Liver (tissue), 9 donors: ENCODE measurements around the gene TRIM65. TPM values are rescaled to one million over a fixed set of nuclear protein-coding genes. Genes with fewer than 3 reads are reported as not detected.

ENCODE experiments used
- DNase-seq: peaks from one replicate; pipeline ENCODE4 v3.0.0-alpha.2; 2017; ENCODE audit warnings: low spot score
- H3K27ac ChIP-seq, 2 donors: one replicate each; pipeline ENCODE4 v1.7.0; 2013; ENCODE audit warnings: inconsistent platforms in 2 of 2, low read length in 2 of 2, control low read depth in 1 of 2, low read depth in 1 of 2, mild to moderate bottlenecking in 1 of 2
- H3K27me3 ChIP-seq, 4 donors: one replicate each; pipeline versions ENCODE4 v1.6.1 to v1.7.0; 2013; ENCODE audit warnings: low read length in 3 of 4, inconsistent platforms in 1 of 4, mild to moderate bottlenecking in 1 of 4, moderate library complexity in 1 of 4; ENCODE audit not compliant: control insufficient read depth in 4 of 4, insufficient read depth in 4 of 4
- H3K36me3 ChIP-seq, 4 donors: one replicate each; pipeline versions ENCODE4 v1.6.1 to v1.7.0; 2013; ENCODE audit warnings: low read length in 3 of 4, mild to moderate bottlenecking in 3 of 4, low read depth in 1 of 4, moderate library complexity in 1 of 4; ENCODE audit not compliant: control insufficient read depth in 4 of 4, insufficient read depth in 3 of 4
- H3K4me1 ChIP-seq, 4 donors: one replicate each; pipeline versions ENCODE4 v1.6.1 to v1.7.0; 2013; ENCODE audit warnings: low read length in 3 of 4, mild to moderate bottlenecking in 3 of 4, moderate library complexity in 1 of 4; ENCODE audit not compliant: control insufficient read depth in 4 of 4, insufficient read depth in 4 of 4
- H3K4me3 ChIP-seq, 3 donors: one replicate each; pipeline versions ENCODE4 v1.6.1 to v1.7.0; 2013; ENCODE audit warnings: low read length in 3 of 3, control low read depth in 1 of 3, low read depth in 1 of 3, mild to moderate bottlenecking in 1 of 3
- H3K9ac ChIP-seq, 2 donors: one replicate each; pipeline ENCODE4 v1.7.0; 2013; ENCODE audit warnings: low read length in 2 of 2, mild to moderate bottlenecking in 2 of 2, moderate library complexity in 2 of 2, control low read depth in 1 of 2, low read depth in 1 of 2
- H3K9me3 ChIP-seq, 4 donors: one replicate each; pipeline versions ENCODE4 v1.6.1 to v1.7.0; 2013; ENCODE audit warnings: low read length in 3 of 4; ENCODE audit not compliant: control insufficient read depth in 4 of 4
- CTCF ChIP-seq: fragments of 150-350 bp; IDR thresholded peaks from 2 replicates; pipeline ENCODE4 v1.5.1; 2017; ENCODE audit warnings: improper control_type of control experiment, low read depth, low read length; ENCODE audit not compliant: missing input control
- EGR1 ChIP-seq, 2 donors: IDR thresholded peaks; 2 replicates each; pipeline ENCODE4 v1.6.1; 2016 to 2018; ENCODE audit warnings: antibody characterized with exemption in 2 of 2, low read depth in 2 of 2
- FOXA1 ChIP-seq: IDR thresholded peaks from 2 replicates; pipeline ENCODE4 v1.6.1; 2016; ENCODE audit warnings: antibody characterized with exemption
- FOXA2 ChIP-seq: IDR thresholded peaks from 2 replicates; pipeline ENCODE4 v1.6.1; 2016; ENCODE audit warnings: antibody characterized with exemption
- GABPA ChIP-seq, 2 donors: IDR thresholded peaks in 1 of 2; conservative IDR thresholded peaks in 1 of 2; 2 replicates each; pipeline ENCODE4 v1.6.1; 2016; ENCODE audit warnings: antibody characterized with exemption in 2 of 2, mild to moderate bottlenecking in 1 of 2, moderate library complexity in 1 of 2
- HNF4A ChIP-seq, 2 donors: conservative IDR thresholded peaks; 2 replicates each; pipeline ENCODE4 v1.6.1; 2016; ENCODE audit warnings: antibody characterized with exemption in 2 of 2, mild to moderate bottlenecking in 2 of 2
- HNF4G ChIP-seq: IDR thresholded peaks from 2 replicates; pipeline ENCODE4 v1.6.1; 2016; ENCODE audit warnings: antibody characterized with exemption
- JUND ChIP-seq, 2 donors: IDR thresholded peaks; 2 replicates each; pipeline ENCODE4 v1.6.1; 2016; ENCODE audit warnings: antibody characterized with exemption in 2 of 2
- RAD21 ChIP-seq, 2 donors: IDR thresholded peaks; 2 replicates each; pipeline ENCODE4 v1.6.1; 2016; ENCODE audit warnings: antibody characterized with exemption in 2 of 2, mild to moderate bottlenecking in 2 of 2
- SP1 ChIP-seq: IDR thresholded peaks from 2 replicates; pipeline ENCODE4 v1.6.1; 2018; ENCODE audit warnings: antibody characterized with exemption, mild to moderate bottlenecking
- TAF1 ChIP-seq: conservative IDR thresholded peaks from 2 replicates; pipeline ENCODE4 v1.6.1; 2016; ENCODE audit warnings: antibody characterized with exemption, mild to moderate bottlenecking
- WGBS: extraction: QIAGEN DNeasy Blood & Tissue Kit; methylation state at CpG from one replicate; pipeline ENCODE4 v1.1.7; 2013; 5-methylcytosine and 5-hydroxymethylcytosine counted together
- polyA plus RNA-seq, 2 donors: library from polyadenylated mRNA; stranded (reverse) in 1 of 2; unstranded in 1 of 2; fragments of 200-250 nt in 1 of 2; fragments of >200 nt in 1 of 2; fragmentation: Nextera tagmentation in 1 of 2; extraction: Ambion mirVana in 1 of 2; gene quantifications; one replicate each; pipeline versions ENCODE4 v1.2.1 to v1.2.3, GENCODE V29; 2013 to 2015
- total RNA-seq, 2 donors: library from RNA; depleted of rRNA; stranded (reverse); fragments of >200 nt; gene quantifications; one replicate each; pipeline ENCODE4 v1.2.3, GENCODE V29; 2014
- TF ChIP-seq, protein P1 (sequence below): IDR thresholded peaks from 2 replicates; pipeline ENCODE4 v1.6.1; 2016; ENCODE audit warnings: antibody characterized with exemption, mild to moderate bottlenecking
- TF ChIP-seq, protein P2 (sequence below): IDR thresholded peaks from 2 replicates; pipeline ENCODE4 v1.6.1; 2016; ENCODE audit warnings: antibody characterized with exemption
- TF ChIP-seq, protein P3 (sequence below): IDR thresholded peaks from 2 replicates; pipeline ENCODE4 v1.6.1; 2016; ENCODE audit warnings: antibody characterized with exemption
- donor health status: healthy.
- donor health status: healthy.
- donor health status: healthy.
- donor health status: healthy.
- donor health status: healthy.

TRIM65 gene
- total and polyA plus RNA-seq, 4 donors = 1.5 to 8.6 (median 6.5) TPM

DNA sequence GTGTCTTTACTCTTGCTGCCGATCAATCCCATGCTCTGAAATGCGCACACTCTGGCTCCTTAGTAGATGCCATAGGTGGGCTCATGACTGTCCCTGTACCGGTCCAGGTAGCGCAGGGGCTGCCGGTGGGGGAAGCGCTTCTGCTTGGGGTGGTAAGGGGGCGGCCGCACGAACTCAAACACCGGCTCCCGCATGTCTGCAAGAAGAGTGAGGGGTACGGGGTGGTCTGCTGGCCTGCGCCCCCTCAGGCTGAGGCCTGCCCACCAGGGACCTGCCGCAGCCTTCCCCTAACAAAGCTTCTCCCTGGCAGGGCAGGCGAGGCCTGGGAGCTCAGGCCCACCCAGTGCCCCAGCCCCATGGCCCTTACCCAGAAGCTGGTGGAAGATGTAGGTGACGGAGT is 2.0 kb upstream of the TRIM65 start:
- peaks cover 6 to 26% (median 13%) of the 10 kb centered on the region in 4 donors for H3K36me3 ChIP-seq
- H3K27ac ChIP-seq = no peak overlapping the region
- H3K4me1 ChIP-seq = peaks cover 6 to 47% (median 31%) of the 10 kb centered on the region in 4 donors
- no peaks in the 10 kb centered on the region for H3K27me3 ChIP-seq
- DNase-seq = no peak
- no peak overlapping the region for H3K9ac ChIP-seq
- TF ChIP-seq, protein P1, sequence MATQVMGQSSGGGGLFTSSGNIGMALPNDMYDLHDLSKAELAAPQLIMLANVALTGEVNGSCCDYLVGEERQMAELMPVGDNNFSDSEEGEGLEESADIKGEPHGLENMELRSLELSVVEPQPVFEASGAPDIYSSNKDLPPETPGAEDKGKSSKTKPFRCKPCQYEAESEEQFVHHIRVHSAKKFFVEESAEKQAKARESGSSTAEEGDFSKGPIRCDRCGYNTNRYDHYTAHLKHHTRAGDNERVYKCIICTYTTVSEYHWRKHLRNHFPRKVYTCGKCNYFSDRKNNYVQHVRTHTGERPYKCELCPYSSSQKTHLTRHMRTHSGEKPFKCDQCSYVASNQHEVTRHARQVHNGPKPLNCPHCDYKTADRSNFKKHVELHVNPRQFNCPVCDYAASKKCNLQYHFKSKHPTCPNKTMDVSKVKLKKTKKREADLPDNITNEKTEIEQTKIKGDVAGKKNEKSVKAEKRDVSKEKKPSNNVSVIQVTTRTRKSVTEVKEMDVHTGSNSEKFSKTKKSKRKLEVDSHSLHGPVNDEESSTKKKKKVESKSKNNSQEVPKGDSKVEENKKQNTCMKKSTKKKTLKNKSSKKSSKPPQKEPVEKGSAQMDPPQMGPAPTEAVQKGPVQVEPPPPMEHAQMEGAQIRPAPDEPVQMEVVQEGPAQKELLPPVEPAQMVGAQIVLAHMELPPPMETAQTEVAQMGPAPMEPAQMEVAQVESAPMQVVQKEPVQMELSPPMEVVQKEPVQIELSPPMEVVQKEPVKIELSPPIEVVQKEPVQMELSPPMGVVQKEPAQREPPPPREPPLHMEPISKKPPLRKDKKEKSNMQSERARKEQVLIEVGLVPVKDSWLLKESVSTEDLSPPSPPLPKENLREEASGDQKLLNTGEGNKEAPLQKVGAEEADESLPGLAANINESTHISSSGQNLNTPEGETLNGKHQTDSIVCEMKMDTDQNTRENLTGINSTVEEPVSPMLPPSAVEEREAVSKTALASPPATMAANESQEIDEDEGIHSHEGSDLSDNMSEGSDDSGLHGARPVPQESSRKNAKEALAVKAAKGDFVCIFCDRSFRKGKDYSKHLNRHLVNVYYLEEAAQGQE = no peak
- no peak for TF ChIP-seq EGR1 (IDR thresholded peaks at IDR 0.05; ENCODE audit: low read depth in 2 of 2)
- WGBS = 98% methylated on average over 16 of the region's 16 CpGs
- H3K4me3 ChIP-seq = no peak overlapping the region
- no peaks in the 10 kb centered on the region for H3K9me3 ChIP-seq

- no peaks in the 10 kb centered on the region for H3K9me3 ChIP-seq
- peaks cover 3 to 40% (median 28%) of the 10 kb centered on the region in 4 donors for H3K4me1 ChIP-seq
- no peak overlapping the region for H3K9ac ChIP-seq
- TF ChIP-seq FOXA2 (no peak), HNF4A (conservative IDR thresholded peaks at IDR 0.05) (no peak), GABPA (IDR thresholded peaks at IDR 0.05 in 1 of 2, conservative IDR thresholded peaks at IDR 0.05 in 1 of 2) (no peak), RAD21 (IDR thresholded peaks at IDR 0.05) (no peak), CTCF (no peak), SP1 (no peak), FOXA1 (no peak), TAF1 (no peak), HNF4G (no peak), JUND (IDR thresholded peaks at IDR 0.05) (no peak)
- TF ChIP-seq, protein P2, sequence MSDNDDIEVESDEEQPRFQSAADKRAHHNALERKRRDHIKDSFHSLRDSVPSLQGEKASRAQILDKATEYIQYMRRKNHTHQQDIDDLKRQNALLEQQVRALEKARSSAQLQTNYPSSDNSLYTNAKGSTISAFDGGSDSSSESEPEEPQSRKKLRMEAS = no peak
- TF ChIP-seq, protein P1 = no peak
- TF ChIP-seq, protein P3, sequence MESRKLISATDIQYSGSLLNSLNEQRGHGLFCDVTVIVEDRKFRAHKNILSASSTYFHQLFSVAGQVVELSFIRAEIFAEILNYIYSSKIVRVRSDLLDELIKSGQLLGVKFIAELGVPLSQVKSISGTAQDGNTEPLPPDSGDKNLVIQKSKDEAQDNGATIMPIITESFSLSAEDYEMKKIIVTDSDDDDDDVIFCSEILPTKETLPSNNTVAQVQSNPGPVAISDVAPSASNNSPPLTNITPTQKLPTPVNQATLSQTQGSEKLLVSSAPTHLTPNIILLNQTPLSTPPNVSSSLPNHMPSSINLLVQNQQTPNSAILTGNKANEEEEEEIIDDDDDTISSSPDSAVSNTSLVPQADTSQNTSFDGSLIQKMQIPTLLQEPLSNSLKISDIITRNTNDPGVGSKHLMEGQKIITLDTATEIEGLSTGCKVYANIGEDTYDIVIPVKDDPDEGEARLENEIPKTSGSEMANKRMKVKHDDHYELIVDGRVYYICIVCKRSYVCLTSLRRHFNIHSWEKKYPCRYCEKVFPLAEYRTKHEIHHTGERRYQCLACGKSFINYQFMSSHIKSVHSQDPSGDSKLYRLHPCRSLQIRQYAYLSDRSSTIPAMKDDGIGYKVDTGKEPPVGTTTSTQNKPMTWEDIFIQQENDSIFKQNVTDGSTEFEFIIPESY = no peak
- 91% methylated on average over 8 of the region's 8 CpGs for WGBS
- H3K36me3 ChIP-seq = peaks cover 6 to 26% (median 13%) of the 10 kb centered on the region in 4 donors
- no peak for DNase-seq
- H3K27me3 ChIP-seq = no peaks in the 10 kb centered on the region
- no peak overlapping the region for H3K4me3 ChIP-seq
- H3K27ac ChIP-seq = no peak overlapping the region
Observed at GRCh38 chr17:75898065-75898464, 1.3 kb upstream of the TRIM65 start.
